Transverse colon (tissue), 4 donors: ENCODE data around the gene GPR55. TPM values are rescaled to one million over a fixed set of nuclear protein-coding genes. Genes with fewer than 3 reads are reported as not detected.

Experiments
- DNase-seq: peaks from one replicate; pipeline ENCODE4 v3.0.0-alpha.2; 2019
- H3K27ac ChIP-seq, 4 donors: fragments of 200-600 bp; sonication (generic); 2 replicates each; pipeline ENCODE4 v1.5.1; 2016 to 2018; ENCODE audit warnings: inconsistent platforms in 4 of 4
- H3K27me3 ChIP-seq: fragments of 200-600 bp; sonication (generic); 2 replicates; pipeline ENCODE4 v1.5.1; 2017; ENCODE audit warnings: inconsistent platforms
- H3K36me3 ChIP-seq, 4 donors: fragments of 200-600 bp; sonication (generic); 2 replicates each; pipeline ENCODE4 v1.5.1; 2017 to 2019; ENCODE audit warnings: inconsistent platforms in 4 of 4
- H3K4me1 ChIP-seq, 4 donors: fragments of 200-600 bp; sonication (generic); 2 replicates each; pipeline ENCODE4 v1.5.1; 2017 to 2020; ENCODE audit warnings: inconsistent platforms in 4 of 4
- H3K4me3 ChIP-seq, 4 donors: fragments of 200-600 bp; sonication (generic); 1 replicate in 1 of 4; 2 replicates in 3 of 4; pipeline versions ENCODE4 v1.5.1 to v1.6.1; 2017 to 2019; ENCODE audit warnings: inconsistent platforms in 4 of 4
- H3K9me3 ChIP-seq, 2 donors: fragments of 200-600 bp; sonication (generic); 2 replicates each; pipeline ENCODE4 v1.5.1; 2017 to 2019; ENCODE audit warnings: inconsistent platforms in 2 of 2
- EP300 ChIP-seq: sonication (generic); formaldehyde crosslinking; IDR thresholded peaks from one replicate; pipeline ENCODE4 v1.6.1; 2017; ENCODE audit warnings: antibody characterized with exemption, low read depth
- POLR2A ChIP-seq: fragments of 450-650 bp; IDR thresholded peaks from one replicate; pipeline ENCODE4 v1.6.1; 2016; ENCODE audit warnings: antibody characterized with exemption, mild to moderate bottlenecking, moderate library complexity
- POLR2AphosphoS5 ChIP-seq, 3 donors: sonication (generic); formaldehyde crosslinking; IDR thresholded peaks; one replicate each; pipeline ENCODE4 v1.6.1; 2016; ENCODE audit warnings: antibody characterized with exemption in 3 of 3
- WGBS, 2 donors: methylation state at CpG; one replicate each; pipeline ENCODE4 v1.1.5; 2018; ENCODE audit warnings: low coverage in 1 of 2; 5-methylcytosine and 5-hydroxymethylcytosine counted together
- in situ Hi-C, 4 donors: fragments of 200-750 bp; cut with MboI; loops; one replicate each; pipeline versions ENCODE4 v1.15.0 to v1.15.1; 2017; ENCODE audit warnings: low sequenced_read_pairs in 3 of 4, low pct_ligation_motif_present in 1 of 4, low pct_unique_long_range_greater_than_20kb in 1 of 4
- intact Hi-C: fragments of 100-400 bp; cut with DNase I; formaldehyde crosslinking; loops from one replicate; pipeline ENCODE4 v1.15.1; 2023; ENCODE audit warnings: low total_unique reads
- total RNA-seq, 4 donors: library from RNA; depleted of rRNA; stranded (reverse); fragments of >200 nt; gene quantifications; one replicate each; pipeline ENCODE4 v1.1.0, GENCODE V29; 2016
- TF ChIP-seq, protein P1 (sequence below), 5 experiments: fragments of 200-600 bp in 3 of 5; fragments of 450-650 bp in 2 of 5; sonication (generic) in 3 of 5; IDR thresholded peaks; 1 replicate in 2 of 5; 2 replicates in 3 of 5; pipeline ENCODE4 v1.5.1; 2016 to 2017; ENCODE audit warnings: antibody characterized with exemption in 5 of 5, inconsistent platforms in 3 of 5, mild to moderate bottlenecking in 2 of 5, moderate library complexity in 1 of 5

Gene GPR55
- total RNA-seq, 4 donors from 2014 or later = 0.40 to 16.1 (median 2.0) TPM

DNA sequence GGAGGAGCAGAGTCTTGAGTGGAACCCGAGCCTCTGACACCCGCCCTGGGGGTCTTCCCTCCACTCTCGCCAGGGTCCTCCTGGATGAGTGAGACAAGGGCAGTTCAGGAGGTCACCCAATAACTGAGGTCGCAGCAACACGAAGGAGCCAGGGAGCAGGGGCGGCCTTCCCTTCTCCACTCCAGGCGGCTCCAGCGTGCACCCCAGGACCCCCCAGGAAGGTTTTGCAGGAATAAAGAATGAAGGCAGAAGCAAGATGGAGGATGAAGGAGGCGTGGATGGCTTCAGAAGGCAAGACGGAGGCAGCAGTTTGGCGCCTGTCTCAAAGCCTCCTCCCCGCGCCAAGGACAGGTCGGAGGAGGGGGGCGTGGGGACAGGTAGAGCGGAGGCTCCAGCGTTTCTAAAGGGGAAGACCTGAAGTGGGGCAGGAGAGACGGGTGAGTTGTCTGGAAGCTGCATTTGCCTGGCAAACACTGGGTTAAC, 60.9 kb downstream of the GPR55 start:
- H3K27me3 ChIP-seq = no peaks in the 10 kb centered on the region
- no peak for DNase-seq
- peaks cover 12 to 38% (median 32%) of the 10 kb centered on the region in 4 donors for H3K4me1 ChIP-seq
- in situ Hi-C loops = loop anchor here in 1 of 4 donors (5.0 kb wide), 1 partner anchor 43 kb away; no protein-coding TSS in a partner anchor
- 33 to 69% methylated on average over 6 to 17 of the region's 18 CpGs for WGBS, 2 donors
- H3K9me3 ChIP-seq = no peaks in the 10 kb centered on the region
- TF ChIP-seq POLR2AphosphoS5 (IDR thresholded peaks at IDR 0.05) (no peak), EP300 (no peak), POLR2A (no peak)
- TF ChIP-seq, protein P1, sequence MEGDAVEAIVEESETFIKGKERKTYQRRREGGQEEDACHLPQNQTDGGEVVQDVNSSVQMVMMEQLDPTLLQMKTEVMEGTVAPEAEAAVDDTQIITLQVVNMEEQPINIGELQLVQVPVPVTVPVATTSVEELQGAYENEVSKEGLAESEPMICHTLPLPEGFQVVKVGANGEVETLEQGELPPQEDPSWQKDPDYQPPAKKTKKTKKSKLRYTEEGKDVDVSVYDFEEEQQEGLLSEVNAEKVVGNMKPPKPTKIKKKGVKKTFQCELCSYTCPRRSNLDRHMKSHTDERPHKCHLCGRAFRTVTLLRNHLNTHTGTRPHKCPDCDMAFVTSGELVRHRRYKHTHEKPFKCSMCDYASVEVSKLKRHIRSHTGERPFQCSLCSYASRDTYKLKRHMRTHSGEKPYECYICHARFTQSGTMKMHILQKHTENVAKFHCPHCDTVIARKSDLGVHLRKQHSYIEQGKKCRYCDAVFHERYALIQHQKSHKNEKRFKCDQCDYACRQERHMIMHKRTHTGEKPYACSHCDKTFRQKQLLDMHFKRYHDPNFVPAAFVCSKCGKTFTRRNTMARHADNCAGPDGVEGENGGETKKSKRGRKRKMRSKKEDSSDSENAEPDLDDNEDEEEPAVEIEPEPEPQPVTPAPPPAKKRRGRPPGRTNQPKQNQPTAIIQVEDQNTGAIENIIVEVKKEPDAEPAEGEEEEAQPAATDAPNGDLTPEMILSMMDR (IDR thresholded peaks at IDR 0.05) = no peak
- no peaks in the 10 kb centered on the region for H3K36me3 ChIP-seq
- intact Hi-C loops = no loop called here
- H3K27ac ChIP-seq = peak overlapping the region; percentile 93 to 96 (median 95)
- peak overlapping the region in 3 of 4 donors; percentile 84 to 96 (median 86) for H3K4me3 ChIP-seq

DNA sequence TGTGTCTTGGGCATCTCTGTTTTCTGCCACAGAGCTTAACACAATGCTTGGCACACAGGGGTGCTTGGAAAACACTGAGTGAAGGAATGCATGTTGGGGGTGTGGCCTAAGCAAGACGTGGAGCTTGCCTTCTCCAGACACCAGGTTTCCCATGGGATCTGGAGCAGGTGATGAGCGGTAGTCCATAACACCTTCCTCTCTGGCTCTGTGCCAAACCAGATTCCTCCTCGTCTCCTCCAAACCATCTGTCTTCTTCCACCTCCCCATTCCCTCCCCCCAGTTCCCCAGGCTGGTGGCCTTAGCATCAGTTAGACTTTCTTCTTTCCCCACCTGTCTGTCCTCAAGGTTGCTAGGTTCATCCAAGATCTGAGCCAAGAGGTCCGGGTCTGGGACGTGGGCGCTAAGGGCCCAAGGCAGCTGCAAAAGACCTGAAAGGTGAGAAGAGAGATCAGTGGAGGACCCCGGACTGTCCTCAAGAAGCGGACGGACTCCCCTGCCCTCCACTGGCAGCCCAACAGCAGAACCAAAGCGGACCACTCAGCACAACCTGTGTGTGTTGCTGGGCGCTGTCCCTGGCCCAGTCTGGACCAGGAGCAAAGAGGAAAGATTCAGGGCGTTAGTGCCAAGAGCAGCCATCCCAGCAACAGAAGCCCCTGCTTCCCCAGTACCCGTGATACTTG, 61.5 kb downstream of the GPR55 start:
- Histone ChIP-seq H3K27me3 (no peaks in the 10 kb centered on the region), H3K4me3 (no peak overlapping the region), H3K27ac (no peak overlapping the region), H3K36me3 (no peaks in the 10 kb centered on the region), H3K4me1 (peaks cover 6 to 33% (median 26%) of the 10 kb centered on the region in 4 donors), H3K9me3 (no peaks in the 10 kb centered on the region)
- in situ Hi-C loops (loop anchor here in 1 of 4 donors (5.0 kb wide), 1 partner anchor 44 kb away; no protein-coding TSS in a partner anchor), intact Hi-C loops (no loop called here)
- DNase-seq = no peak
- TF ChIP-seq, protein P1 (IDR thresholded peaks at IDR 0.05) = no peak
- TF ChIP-seq POLR2A (no peak), POLR2AphosphoS5 (IDR thresholded peaks at IDR 0.05) (no peak)
- 47 to 84% methylated on average over 4 to 12 of the region's 13 CpGs for WGBS, 2 donors

DNA sequence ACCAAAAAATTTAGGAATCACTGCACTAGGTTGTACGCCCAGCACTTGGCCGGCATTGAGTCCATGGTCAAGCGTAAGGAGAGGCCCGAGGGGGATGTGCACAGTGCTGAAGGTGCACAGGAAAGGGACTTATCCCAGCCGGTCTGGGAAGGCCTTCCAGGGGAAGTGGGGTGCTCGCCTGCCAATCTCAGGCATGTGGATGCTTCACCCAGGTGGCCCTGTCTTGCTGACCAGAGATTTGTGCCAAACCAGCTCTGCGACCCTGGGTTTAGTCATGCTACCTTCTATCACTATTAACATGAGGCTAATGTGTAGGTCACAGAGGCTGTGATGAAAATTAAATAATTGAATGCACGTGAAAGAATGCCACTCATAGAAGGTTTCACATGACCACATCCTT, 62.0 kb downstream of the GPR55 start:
- Histone ChIP-seq H3K9me3 (no peaks in the 10 kb centered on the region), H3K4me1 (peaks cover 4 to 27% (median 21%) of the 10 kb centered on the region in 4 donors), H3K4me3 (no peak overlapping the region), H3K36me3 (no peaks in the 10 kb centered on the region), H3K27ac (no peak overlapping the region), H3K27me3 (no peaks in the 10 kb centered on the region)
- intact Hi-C loops (no loop called here), in situ Hi-C loops (loop anchor here in 1 of 4 donors (5.0 kb wide), 1 partner anchor 44 kb away; no protein-coding TSS in a partner anchor)
- DNase-seq = no peak
- no peak for TF ChIP-seq POLR2A
- TF ChIP-seq, protein P1 (IDR thresholded peaks at IDR 0.05) = no peak
- no peak for TF ChIP-seq POLR2AphosphoS5 (IDR thresholded peaks at IDR 0.05)
- WGBS, 2 donors = 73% methylated on average over 8 of the region's 8 CpGs; no CpG with 5 or more reads in 1 of the 2 donors

DNA sequence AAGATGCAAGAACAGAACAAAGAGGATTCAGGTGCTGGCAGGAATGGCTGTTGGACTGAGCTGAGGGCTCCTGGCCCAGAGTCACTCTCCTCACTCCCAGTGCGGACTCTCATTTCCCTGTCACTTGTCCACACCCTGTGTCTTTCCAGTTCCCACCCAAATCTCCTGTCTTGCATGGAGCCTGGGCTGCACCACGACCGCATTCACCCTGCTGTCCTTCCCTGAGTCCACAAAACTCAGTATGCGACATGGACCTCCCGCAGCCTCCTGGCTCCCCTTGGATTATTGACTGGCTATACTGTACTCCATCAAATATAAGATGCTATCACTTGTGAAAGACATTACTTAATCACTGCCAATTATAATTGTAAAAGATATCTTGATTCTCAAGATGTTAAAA, 62.8 kb downstream of the GPR55 start:
- peaks cover 7% of the 10 kb centered on the region for H3K27me3 ChIP-seq
- in situ Hi-C loops = loop anchor here in 1 of 4 donors (5.0 kb wide), 1 partner anchor 45 kb away; no protein-coding TSS in a partner anchor
- no peaks in the 10 kb centered on the region for H3K9me3 ChIP-seq
- no peak for DNase-seq
- intact Hi-C loops = no loop called here
- H3K27ac ChIP-seq = no peak overlapping the region
- WGBS, 2 donors = 87 to 93% methylated on average over 4 to 5 of the region's 5 CpGs
- H3K4me3 ChIP-seq = no peak overlapping the region
- TF ChIP-seq, protein P1 (IDR thresholded peaks at IDR 0.05) = no peak
- TF ChIP-seq POLR2A (no peak), POLR2AphosphoS5 (IDR thresholded peaks at IDR 0.05) (no peak), EP300 (no peak)
- H3K4me1 ChIP-seq = peaks cover 1 to 21% (median 13%) of the 10 kb centered on the region in 4 donors
- H3K36me3 ChIP-seq = no peaks in the 10 kb centered on the region
